Measurements from ENCODE around the gene ZNRF3. TPM values are rescaled to one million over a fixed set of nuclear protein-coding genes. Genes with fewer than 3 reads are reported as not detected.

The ZNRF3 gene
- total and polyA plus RNA-seq, 12 donors: 1.8 to 7.7 (median 6.2) TPM

DNA sequence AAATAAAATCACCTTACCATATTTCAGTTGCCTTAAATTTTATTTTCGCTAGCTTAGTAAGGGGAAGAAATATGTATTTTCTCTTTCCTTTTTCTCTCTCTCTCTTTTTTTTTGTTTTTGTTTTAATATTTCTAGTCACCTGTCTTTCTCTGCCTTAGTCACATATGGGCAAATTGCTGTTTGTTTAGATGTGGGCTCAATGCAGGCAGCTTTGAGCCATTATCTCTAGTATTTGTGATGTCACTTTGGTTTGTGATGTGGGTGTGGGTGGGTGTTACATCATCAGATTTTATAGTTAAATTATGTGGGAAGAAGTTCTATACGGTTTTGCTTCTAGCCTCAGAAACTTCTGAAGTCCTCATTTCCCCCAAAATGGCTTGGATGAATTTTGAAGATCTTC is 178.4 kb downstream of the ZNRF3 start, which contains the start of gene C22orf31:
Gene C22orf31 (minus strand): TSS at position 59 of the 400 bp plus-strand sequence. CDS start 39 bp downstream, at position 20.
- DNase-seq (no peak), ATAC-seq (no peak)
- WGBS, 2 donors: 76 to 77% methylated on average over 2 of the region's 2 CpGs
- H3K4me3 ChIP-seq: no peak within 1 kb of the TSS
- no peaks in the 10 kb centered on the region for H3K4me1 ChIP-seq
- peaks cover 0 to 13% (median 0%) of the 10 kb centered on the region in 7 donors for H3K27me3 ChIP-seq
- no peaks in the 10 kb centered on the region for H3K36me3 ChIP-seq
- intact Hi-C loops (cut with DNase I): loop anchor here in 1 of 10 donors (10.0 kb wide), 1 partner anchor 93 kb away; no protein-coding TSS in a partner anchor
- H3K9me3 ChIP-seq: no peaks in the 10 kb centered on the region
- TF ChIP-seq, protein P1, sequence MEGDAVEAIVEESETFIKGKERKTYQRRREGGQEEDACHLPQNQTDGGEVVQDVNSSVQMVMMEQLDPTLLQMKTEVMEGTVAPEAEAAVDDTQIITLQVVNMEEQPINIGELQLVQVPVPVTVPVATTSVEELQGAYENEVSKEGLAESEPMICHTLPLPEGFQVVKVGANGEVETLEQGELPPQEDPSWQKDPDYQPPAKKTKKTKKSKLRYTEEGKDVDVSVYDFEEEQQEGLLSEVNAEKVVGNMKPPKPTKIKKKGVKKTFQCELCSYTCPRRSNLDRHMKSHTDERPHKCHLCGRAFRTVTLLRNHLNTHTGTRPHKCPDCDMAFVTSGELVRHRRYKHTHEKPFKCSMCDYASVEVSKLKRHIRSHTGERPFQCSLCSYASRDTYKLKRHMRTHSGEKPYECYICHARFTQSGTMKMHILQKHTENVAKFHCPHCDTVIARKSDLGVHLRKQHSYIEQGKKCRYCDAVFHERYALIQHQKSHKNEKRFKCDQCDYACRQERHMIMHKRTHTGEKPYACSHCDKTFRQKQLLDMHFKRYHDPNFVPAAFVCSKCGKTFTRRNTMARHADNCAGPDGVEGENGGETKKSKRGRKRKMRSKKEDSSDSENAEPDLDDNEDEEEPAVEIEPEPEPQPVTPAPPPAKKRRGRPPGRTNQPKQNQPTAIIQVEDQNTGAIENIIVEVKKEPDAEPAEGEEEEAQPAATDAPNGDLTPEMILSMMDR (IDR thresholded peaks at IDR 0.05): no peak
- no peak within 1 kb of the TSS for H3K27ac ChIP-seq

DNA sequence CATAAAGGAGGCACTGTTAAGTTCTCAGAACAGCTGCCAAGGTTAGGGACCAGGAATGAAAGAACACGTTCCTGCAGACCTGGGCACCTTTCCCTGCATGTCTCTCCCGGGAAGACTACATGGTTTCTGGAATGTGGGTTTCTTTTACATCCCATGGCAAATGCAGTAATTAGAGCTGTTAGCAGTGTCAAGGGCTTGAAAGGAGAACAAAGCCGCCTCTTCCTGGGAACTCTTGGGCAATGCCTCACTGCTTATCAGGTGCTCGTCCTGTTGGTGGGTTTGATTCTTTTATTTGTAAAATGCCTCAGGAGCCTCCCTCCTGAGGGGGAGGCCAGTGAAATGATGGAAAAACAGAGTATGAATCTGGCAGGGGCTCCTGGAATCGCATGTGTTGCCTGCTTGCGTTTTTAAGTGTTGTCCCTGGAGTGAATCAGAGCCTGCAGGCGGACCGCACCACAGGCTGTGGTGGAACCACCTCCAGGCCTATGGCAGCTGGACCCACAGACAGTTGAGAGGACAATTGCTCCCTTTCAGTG is 179.0 kb downstream of the ZNRF3 start:
- H3K9me3 ChIP-seq: no peaks in the 10 kb centered on the region
- WGBS, 2 donors: 55 to 68% methylated on average over 8 of the region's 8 CpGs
- TF ChIP-seq, protein P1 (IDR thresholded peaks at IDR 0.05): no peak
- H3K27ac ChIP-seq: no peak overlapping the region
- no peaks in the 10 kb centered on the region for H3K36me3 ChIP-seq
- no peaks in the 10 kb centered on the region for H3K4me1 ChIP-seq
- peaks cover 0 to 19% (median 0%) of the 10 kb centered on the region in 7 donors for H3K27me3 ChIP-seq
- H3K4me3 ChIP-seq: no peak overlapping the region
- intact Hi-C loops (cut with DNase I): loop anchor here in 1 of 10 donors (10.0 kb wide), 1 partner anchor 92 kb away; no protein-coding TSS in a partner anchor
- ATAC-seq (peak in 3 of 8 donors; percentile 14 to 47 (median 35)), DNase-seq (no peak)

DNA sequence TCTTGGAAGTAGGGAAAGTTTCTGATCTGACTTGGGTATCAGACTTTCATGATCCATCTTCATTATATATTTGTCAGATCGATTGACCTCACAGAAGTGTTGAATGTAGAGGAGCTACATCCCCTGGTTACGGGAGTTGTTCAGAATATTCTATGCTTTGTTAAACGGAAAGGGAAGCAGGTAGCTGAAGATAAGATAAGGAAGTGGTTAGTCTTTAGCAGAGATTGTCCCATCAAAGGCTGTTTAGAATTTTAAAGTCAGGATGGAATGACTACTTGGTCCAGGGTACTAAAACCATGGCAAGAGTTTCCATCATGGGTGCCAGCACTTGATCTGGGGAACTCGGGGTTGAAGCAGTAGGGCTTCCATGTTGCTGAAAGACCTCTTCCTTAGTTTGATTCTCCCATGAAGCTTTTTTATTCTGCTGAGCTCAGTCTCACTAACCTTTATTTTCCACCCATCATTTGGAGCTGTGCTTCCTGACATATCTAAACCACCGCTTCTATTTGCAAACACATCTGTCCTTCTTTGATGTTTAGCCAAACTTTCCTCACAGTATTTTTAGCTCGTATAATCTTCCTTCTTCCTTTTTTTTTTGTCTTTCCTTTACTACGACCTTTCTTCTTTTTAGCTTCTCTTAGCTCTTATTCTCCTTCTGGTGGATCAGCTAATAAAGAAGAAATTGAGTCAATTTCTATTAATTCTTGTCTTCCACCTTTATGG is 182.3 kb downstream of the ZNRF3 start:
- Histone ChIP-seq H3K4me1 (peaks cover 0 to 9% (median 0%) of the 10 kb centered on the region in 9 donors), H3K27me3 (peaks cover 0 to 39% (median 0%) of the 10 kb centered on the region in 7 donors), H3K36me3 (no peaks in the 10 kb centered on the region), H3K27ac (no peak overlapping the region), H3K4me3 (no peak overlapping the region), H3K9me3 (no peaks in the 10 kb centered on the region)
- ATAC-seq (no peak), DNase-seq (no peak)
- 32 to 34% methylated on average over 7 of the region's 7 CpGs for WGBS, 2 donors
- TF ChIP-seq, protein P1 (IDR thresholded peaks at IDR 0.05): no peak
- intact Hi-C loops (cut with DNase I): loop anchor here in 1 of 10 donors (10.0 kb wide), 1 partner anchor 89 kb away; no protein-coding TSS in a partner anchor

DNA sequence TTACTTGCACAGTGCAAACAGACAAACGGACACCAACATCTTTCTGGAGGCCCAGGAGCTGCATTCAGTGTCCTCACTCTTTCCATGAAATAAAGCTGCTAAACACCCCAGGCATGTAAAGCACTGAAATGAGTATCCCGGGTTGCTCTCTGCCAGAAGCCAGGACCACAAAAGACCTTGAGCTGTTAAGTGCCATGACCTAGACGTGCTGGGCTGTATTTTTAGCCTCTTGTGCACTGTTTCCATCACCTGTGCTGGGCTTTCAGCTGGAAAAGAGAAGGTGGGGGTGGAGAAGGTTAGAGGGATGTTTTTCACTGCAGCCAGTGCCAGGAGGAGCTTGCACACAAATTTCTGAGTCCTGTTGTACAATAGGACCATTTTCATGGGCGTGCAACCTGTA is 186.1 kb downstream of the ZNRF3 start:
- peaks cover 0 to 63% (median 0%) of the 10 kb centered on the region in 7 donors for H3K27me3 ChIP-seq
- intact Hi-C loops (cut with DNase I): loop anchor here in 1 of 10 donors (10.0 kb wide), 1 partner anchor 85 kb away; no protein-coding TSS in a partner anchor
- 69 to 75% methylated on average over 4 of the region's 4 CpGs for WGBS, 2 donors
- H3K9me3 ChIP-seq: no peaks in the 10 kb centered on the region
- ATAC-seq (peak in 1 of 8 donors; percentile 20), DNase-seq (no peak)
- peaks cover 4 to 39% (median 28%) of the 10 kb centered on the region in 9 donors for H3K4me1 ChIP-seq
- H3K27ac ChIP-seq: no peak overlapping the region
- H3K4me3 ChIP-seq: no peak overlapping the region
- no peaks in the 10 kb centered on the region for H3K36me3 ChIP-seq
- TF ChIP-seq, protein P1 (IDR thresholded peaks at IDR 0.05): no peak
